GM13977 (cell line): ENCODE results near the gene GUCY2C.
A peak's percentile ranks its signal among the peaks of the same experiment; 100 is the strongest.

Experiments used
- DNase-seq: peaks from one replicate; pipeline ENCODE4 v3.0.0; 2012; ENCODE audit warnings: low spot score
- CTCF ChIP-seq: IDR thresholded peaks from 2 replicates; pipeline ENCODE4 v1.5.1; 2012; ENCODE audit warnings: mild to moderate bottlenecking, control low read depth; ENCODE audit not compliant: insufficient read depth; ENCODE audit errors: extremely low read depth, missing control alignments
- in situ Hi-C: fragments of 300-500 bp; cut with MboI; formaldehyde crosslinking; loops from one replicate; pipeline ENCODE4 v1.12.0; 2022; ENCODE audit warnings: low sequenced_read_pairs, low pct_unique_long_range_greater_than_20kb, mixed read lengths, inconsistent platforms; ENCODE audit not compliant: unreplicated experiment

Gene GUCY2C

GRCh38 chr12:14665354-14666348, 30.7 kb downstream of the GUCY2C start:
- DNase-seq: no peak
- in situ Hi-C loops: no loop called here
- TF ChIP-seq CTCF: no peak

GRCh38 chr12:14664434-14665023, 31.9 kb downstream of the GUCY2C start:
- peak; percentile 75 for TF ChIP-seq CTCF
- in situ Hi-C loops: no loop called here
- peak; percentile 38 for DNase-seq

- in situ Hi-C loops: no loop called here
- no peak for DNase-seq
- no peak for TF ChIP-seq CTCF
Measured at GRCh38 chr12:14663002-14663401, 33.4 kb downstream of the GUCY2C start.

- in situ Hi-C loops: no loop called here
Measured at GRCh38 chr12:14656846-14657245, 39.6 kb downstream of the GUCY2C start.

GRCh38 chr12:14655284-14655683, 41.1 kb downstream of the GUCY2C start:
- DNase-seq: no peak
- no peak for TF ChIP-seq CTCF
- in situ Hi-C loops: no loop called here

More at GRCh38 chr12:14656846-14657245, 39.6 kb downstream of the GUCY2C start:
- no peak for TF ChIP-seq CTCF
- no peak for DNase-seq

GRCh38 chr12:14654842-14655241, 41.6 kb downstream of the GUCY2C start:
- in situ Hi-C loops: no loop called here
- DNase-seq: no peak
- TF ChIP-seq CTCF: no peak
